NOMO-1 (cell line): ENCODE results near the gene MYOM1.

Experiments used
- DNase-seq, 2 experiments: peaks; one replicate each; lab custom pipeline; 2025; ENCODE audit not compliant: unreplicated experiment in 2 of 2; lab: John Stamatoyannopoulos, UW

MYOM1 gene

DNA sequence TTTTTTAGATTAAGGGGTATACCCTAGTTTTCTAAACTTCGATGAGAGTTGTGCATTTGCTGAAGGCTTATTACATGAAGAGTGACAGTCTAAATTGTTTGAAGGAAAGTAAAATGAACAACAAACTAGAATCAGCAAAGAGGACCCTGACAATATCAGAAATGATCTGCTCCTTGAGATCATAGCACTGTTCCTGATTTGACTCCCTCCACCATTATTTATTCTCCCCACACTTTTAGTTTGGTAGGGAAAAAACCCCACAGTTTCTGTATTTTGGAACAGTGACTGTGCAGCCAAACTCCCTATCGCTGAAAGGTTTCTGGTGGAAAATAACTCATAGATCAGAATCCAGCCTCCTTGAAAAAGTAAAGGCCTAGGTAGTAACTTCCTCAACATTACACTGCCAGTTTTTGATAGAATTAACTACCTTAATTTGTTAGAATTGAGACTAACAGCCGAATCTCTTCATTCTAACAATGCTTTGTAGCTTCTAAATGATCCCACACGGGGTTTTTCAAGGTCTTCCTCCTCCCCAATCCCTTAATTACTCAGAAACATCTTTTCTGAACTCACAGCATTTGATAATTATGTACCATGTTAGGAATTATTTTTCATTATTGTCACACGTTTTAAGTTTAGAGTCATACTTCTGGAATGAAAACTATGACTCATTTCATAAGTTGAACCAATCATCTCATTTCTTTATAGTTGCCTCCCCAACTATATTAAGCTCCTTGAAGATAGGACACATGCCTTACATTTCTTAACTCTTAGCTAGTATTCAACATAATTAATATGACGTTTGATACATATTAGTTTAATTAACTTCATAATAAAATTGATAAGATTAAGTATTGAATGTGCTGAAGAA, 30.7 kb upstream of the MYOM1 start:
- no peak for DNase-seq

DNA sequence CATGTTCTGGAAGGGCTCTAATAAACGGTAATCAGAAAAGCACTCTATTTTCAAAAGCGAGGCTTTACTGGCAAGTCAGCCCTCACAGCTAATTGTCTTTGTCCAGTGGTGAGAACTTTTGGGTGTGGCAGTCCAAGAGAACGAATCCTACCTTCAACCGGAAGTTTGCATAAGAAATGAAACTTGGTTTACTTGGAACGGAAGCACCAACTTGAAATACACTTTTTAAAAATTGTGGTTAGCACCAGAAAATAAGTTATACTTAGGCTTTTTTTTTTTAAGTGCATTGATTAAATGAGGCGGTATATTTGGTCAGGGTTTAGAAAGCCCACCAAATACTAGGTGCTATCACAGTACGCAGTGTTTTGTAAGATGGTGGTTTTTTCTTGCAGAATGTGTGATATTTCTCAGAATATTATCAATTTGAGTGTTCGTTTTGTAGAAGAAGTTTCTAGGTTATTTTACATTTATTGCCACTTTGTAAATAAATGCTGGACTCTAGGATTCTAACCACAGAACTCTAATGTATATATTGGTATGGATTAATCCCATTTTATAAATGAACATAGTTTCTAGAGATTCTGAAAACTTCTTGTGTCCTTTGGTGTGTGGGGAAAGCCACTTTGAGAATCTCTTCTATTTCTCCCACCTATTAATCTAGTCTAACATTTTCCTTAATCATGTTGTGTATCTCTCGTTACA, 29.0 kb upstream of the MYOM1 start:
- peak; percentile 74 to 83 for DNase-seq

DNA sequence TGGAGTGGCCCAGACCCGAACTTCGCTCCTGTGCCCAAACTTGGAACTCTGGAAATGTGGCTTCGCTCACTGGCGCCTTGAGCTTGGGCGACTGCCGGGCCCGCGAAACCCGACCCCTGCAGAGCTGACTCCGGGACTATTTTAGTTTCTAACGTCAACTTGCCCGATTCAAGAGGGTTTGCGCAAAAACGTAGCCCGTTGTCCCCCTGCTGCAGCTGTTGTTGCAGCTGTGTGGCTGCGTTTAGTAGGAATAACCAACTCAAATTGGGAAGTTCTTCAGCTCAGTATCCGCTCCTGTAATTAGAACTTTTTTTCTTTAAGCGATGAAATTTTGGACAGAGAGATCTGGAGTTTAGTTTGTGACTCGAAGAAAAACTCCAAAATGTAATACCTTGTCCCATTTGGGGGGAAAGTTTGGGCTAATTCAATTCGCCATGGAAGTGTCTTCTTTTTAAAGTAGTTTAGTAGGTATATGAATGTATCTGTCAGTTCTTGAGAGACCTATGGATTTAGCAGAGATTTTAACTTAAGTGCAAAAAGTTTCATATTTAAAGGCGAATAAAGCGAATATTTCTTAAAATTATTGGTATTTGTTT, 28.4 kb upstream of the MYOM1 start:
- peak in 1 of 2 experiments; percentile 25 for DNase-seq

DNA sequence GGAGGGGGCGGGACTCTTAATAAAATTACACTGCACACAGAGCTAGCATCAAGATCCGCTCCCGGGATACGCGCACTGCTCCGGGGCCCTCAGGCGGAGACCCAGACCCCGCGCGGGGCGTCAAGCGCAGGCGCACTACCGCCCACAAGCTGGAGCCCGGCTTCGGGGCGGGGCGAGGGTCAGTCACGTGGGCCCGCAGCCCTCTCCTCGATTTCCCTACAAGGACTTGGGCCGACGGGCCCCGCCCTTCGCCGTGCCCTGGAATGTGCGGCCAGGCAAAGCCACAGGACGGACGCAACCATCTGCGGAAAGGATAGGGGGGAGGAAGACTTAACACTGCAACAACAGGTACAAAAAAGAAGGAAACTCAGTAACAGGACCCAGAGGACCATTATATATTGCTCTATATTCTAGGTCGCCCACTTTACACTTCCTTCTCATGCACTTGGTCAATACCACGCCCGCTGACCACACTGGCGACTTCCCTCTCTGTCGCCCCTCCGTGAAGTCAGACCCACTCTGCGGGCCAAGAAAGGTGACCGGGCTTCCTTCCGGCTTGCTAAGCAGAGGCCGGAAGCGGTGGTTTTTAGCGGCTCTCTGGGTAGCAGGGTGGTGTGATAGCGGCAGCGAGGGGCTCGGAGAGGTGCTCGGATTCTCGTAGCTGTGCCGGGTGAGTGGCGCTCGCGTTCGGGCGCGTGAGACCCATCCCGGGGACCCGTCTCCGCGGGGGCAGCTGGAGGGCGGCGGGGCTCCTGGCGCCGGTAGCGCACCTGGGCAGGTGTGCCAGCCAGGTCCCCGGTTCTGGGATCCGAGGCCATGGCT, 27.7 kb upstream of the MYOM1 start, which contains the start of gene MYL12A:
Gene MYL12A (plus strand): TSS at position 562 of the 822 bp plus-strand sequence. CDS start 5,447 bp downstream, outside the sequence.
- peak; percentile 97 to 98 for DNase-seq

DNA sequence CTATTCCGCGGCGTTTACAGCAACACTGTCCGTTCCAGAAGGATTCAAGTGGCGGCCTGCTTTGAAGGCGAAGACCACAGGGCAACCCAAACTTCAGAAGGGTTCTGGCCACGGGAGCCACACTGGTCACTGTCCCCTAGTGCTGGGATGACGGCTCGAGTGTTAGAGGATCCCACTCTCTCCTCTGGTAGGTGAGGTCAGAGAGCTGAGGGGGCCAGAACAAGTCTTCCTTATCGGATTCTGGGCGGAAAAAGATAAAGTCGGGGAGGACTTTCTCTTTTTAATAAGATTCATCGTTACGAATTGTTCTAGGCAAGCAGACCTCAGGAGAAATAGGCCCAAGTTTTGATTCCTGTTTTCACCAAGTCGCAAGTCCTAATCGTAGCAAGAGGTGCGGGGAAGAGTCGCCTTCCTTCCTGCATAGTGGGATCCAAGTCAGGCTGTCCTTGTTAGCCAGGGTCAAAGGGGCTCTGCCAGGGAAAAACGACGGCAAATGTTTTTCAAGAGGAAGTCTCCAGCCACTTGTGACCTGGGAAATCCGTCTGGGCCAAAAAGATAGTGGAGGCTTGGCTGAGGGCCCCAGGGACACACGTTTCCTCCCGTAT, 27.0 kb upstream of the MYOM1 start:
- peak; percentile 63 to 72 for DNase-seq

DNA sequence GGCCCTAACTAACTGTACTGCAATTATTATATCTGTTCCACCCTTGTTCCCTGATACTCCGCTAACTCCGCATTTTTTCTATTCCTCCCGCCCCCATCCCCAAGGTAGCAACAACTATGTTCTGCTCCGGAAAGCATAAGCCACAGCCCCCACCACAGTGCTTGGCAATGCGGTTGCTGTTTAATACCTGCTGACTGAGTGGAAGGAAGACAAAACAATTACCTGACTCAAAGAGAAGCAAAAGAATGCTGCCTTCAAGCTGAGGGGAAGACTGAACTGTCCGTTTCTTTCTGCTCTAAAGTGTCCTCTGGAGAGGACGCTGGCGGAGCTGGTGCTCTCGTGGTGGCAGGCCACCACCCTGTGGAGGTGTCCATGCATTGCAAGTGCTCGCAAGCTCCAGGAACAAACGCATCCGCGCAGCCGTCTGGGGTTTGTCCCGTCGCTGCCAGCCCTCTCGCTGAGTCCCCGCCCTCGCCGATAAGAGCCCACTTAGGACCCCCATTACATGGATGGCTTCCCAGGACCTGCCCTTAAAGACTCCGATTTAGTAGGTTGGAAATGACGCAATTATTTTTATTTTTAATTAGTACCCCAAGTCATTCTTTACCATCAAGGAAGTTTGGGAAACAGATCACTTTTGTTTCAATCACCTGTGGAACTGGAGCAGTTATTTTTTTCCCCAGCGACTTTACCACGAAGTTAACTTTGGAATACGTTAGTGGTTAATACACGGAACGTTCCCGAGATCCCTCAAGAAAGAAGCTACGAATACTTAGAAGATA, 26.3 kb upstream of the MYOM1 start:
- peak; percentile 81 to 87 for DNase-seq

DNA sequence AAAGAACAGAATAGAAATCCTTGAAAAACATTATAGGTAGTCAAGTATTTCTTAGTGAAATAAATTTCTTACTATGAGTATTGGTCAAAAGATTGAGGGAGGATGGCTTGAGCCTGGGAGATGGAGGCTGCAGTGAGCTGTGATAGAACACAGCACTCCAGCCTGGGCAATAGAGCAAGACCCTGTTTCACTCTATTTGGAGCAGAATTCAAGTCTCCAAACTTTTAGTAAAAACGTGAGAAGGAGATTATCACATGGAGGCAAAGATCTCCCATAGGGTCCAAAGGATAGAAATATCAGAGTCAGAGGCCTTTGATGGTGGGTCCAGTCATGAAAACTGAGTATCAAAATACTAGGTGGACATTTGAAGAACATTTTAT, 25.4 kb upstream of the MYOM1 start:
- DNase-seq = no peak

DNA sequence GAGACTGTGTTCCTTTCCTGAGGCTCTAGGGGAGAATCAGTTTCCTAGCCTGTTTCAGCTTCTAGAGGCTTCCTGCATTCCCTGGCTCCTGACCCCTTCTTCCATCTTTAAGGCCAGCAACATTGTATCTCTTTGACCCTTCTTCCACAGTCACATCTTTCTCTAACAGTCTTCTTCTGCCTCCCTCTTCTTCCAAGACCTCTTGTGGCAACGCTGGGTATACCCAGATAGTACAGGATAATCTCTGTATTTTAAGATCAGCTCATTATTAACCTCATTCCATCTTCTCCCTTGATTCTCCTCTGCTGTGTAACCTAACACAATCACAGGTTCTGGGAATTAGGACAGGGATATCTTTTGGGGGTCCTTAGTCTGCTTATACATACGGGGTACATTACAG, 19.0 kb upstream of the MYOM1 start:
- no peak for DNase-seq

DNA sequence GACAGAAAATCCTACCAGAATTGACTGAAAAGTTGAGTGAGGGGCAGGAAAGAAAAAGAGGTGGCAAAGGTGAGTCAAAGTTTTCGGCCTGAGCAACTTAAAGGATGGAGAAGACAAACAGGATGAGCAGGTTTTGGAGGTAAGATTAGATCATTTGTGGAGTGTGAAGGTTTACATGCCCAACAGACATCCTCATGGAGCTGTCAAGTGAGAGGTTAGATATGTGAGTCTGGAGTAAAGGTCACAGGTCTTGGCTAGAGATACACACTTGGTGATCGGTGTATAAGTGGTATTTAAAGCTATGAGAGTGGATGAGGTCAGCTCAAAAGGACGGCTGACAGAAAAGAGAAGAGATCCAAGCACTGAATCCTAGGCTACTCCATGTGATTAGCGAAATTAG, 16.7 kb upstream of the MYOM1 start:
- no peak for DNase-seq

DNA sequence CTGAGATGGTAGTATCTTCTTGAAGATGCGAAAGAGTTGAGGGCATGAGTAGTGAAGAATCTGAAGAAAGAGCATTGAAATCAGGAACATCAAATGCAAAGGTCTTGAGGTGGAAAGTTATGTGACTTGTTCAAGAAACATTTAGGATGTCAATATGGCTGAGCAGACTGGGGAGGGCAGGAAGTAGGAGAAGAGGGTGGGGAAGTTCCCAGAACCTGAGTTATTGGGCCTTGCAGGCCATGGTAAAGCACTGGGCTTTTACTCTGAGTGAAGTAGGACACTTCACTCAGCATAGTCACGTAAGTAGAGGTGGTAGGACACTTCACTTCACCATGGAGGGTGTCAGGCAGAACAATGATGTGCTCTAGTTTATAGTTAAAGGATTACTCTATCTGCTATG, 16.1 kb upstream of the MYOM1 start:
- DNase-seq = no peak

DNA sequence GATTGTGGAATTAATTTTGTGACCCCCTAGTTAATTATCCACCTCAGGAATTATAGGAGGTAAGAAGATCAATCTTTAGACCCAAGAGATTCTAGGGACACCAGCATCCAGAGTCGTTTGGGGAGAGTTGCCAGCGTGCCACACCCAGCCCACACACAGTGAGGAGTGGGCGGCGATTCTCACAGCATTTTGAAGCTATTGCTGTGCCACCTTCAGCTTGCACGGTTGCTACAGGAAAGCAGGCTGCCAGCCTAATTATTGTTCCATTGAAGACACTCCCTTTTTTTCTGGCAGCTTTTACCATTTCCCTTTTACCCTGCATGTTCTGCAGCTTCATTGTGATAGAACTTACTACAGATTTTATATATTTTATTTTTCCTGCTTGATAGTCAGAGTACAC, 14.7 kb upstream of the MYOM1 start:
- no peak for DNase-seq

DNA sequence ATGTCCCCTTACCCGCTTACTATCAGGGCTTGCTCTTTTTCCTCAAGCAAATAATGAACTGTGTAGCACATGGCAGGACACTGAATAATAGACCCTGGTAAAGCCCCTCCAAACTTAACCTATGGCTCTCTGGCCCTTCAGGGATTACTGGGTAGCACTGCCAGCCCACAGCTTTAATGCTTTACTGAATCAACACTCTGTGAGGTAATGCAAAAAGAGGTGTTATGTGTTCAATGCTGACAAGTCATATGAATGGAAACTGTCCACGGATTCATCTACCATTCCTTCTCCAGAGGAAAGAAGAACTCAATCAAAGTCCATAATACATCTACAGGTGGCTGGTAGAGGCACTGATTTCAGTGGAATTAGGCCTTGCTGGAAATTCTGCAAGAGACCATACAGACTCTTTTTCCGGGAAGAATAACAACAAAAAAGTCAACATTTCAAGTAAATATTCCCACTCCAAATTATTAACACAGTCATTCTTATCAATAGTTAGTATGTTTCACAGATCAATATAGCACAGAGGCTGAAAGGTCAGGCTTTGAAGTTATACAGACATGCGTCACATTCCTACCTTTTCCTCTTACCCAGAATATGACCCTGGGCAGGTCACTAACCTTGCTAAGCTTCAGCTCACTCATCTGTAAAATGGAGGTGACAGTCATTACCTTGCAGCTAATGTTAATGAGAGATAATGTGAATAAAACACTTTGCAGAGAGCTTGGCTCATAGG, 13.8 kb upstream of the MYOM1 start:
- DNase-seq = no peak

DNA sequence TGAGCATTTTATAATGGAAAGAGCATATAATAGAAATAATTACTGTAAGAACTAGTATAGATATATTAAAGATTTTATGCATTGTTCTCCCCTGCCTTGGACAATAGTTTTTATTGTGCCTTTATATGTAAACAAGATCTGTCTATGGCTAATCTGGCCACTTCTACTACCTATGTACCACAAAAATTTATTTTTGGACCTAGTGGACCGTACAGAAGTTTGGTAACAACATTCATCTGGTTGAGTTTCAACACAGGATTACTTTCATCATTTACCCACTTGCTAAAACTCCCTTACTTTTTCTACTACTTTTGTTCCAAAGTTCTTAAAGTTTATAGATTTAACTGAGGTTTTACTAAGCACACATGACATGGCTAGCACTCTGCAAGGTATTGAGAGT, 13.2 kb upstream of the MYOM1 start:
- DNase-seq = no peak

DNA sequence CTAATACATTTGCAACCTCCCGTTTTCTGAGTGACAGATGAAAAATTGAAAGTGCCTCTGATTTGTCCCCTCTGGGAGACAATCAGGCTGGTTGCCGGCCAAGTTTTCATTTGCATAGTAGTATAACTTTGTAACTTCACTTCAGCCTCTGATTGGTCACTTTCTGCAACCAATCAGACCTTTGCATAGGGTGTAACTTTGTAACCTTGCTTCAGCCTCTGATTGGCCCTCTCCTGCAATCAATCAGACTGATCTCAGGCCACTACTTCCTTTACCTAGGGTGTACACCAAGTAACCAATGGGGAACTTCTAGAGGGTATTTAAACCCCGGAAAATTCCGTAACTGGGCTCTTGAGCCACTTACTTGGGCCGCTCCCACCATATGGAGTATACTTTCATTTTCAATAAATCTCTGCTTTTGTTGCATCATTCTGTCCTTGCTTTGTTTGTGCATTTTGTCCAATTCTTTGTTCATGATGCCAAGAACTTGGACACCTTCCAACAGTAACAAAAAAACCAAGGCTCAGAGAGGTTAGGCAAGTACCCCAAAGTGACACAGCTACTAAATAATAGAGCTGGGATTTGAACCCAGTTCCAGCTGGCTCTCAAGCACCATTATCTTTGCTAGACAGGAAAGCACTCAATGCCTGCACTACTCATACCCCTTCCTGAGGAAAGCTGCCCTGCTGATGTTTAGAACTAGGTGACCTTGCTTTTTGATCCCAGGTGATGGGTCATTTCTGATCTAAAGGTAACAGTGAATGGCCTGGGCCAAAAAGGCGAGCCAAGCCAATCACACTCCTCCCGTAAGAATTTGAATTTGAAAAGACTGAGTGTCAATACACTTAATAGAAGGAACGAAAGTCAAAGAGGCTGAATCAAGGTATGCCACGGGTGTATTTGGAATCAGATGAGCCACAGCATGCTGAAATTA, 10.9 kb upstream of the MYOM1 start:
- DNase-seq = peak; percentile 18 to 53

DNA sequence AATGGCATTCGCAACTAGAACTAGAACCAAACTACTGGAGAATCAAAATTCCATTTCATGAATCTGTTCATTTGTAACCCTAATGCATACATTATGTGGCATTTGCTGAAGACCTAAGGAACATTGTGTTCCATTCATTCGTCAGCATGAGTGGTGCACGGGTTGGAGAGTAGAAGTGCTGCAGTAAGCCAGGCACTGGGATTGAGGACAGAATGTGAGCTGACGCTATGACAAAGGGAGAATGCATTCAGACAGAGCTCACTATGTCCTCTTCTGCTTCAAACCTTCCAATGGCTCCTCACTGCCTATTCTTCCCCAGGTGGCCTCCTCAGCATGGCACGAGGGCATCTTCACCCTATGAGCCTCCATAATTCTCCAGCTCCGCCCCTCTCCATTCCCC, 6.3 kb upstream of the MYOM1 start:
- no peak for DNase-seq

DNA sequence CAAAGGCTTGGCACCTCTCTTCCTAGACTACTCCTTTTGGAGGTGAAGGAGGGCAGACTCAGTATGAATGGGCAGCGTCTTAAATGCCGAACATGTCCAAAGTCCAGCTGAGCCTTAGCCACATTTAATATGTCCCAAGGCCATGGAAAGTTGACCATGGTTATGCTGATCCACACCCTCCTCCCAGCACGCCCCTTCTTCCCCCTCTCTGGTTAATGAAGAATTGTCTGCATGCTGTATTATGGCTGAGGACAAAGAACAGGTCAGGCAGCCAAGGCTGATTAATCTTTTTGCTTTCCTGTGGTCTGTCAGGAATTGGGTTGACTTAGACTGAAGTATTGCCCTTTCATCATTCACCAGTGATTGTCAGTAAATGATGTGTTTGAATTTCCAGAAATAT, 5.8 kb upstream of the MYOM1 start:
- no peak for DNase-seq

DNA sequence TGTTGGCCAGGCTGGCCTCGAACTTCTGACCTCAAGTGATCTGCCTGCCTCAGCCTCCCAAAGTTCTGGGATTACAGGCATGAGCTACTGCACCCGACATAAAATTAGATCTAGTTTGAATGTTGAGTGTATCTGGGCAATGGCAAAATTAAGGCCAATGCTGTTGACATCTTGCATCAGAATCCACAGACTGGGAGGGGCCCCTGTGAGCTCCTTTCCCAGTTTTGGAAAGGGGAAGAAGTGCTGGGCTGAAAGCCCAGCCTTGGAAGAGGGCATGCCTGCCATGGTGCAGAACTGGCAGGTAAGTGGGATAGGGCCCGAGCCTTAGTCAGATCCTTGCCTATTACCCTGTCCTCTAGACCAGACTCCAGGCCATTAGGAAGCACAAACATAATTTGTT, 4.5 kb upstream of the MYOM1 start:
- DNase-seq = no peak

DNA sequence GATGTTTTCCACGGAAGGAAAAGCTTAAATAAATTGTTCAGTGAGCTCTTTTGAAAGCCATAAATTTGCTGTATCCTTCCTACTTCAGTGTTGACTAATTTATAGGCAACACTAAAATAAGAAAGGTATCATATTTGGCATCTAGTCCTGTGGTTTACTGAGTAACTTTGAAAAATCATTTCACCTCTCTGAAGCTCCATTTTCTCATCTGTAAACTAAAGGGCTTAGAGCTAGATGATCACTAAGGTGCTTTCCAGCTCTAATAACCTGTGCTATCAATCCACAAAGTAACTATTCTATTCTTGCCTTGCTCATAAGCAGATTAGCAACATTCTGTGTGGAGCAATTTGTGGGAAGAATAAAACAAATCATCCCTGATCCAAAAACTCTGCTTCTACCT, 3.6 kb upstream of the MYOM1 start:
- no peak for DNase-seq
